ENCODE results near the gene PLEKHM3.
A peak's percentile ranks its signal among the peaks of the same experiment; 100 is the strongest.

PLEKHM3 gene

DNA sequence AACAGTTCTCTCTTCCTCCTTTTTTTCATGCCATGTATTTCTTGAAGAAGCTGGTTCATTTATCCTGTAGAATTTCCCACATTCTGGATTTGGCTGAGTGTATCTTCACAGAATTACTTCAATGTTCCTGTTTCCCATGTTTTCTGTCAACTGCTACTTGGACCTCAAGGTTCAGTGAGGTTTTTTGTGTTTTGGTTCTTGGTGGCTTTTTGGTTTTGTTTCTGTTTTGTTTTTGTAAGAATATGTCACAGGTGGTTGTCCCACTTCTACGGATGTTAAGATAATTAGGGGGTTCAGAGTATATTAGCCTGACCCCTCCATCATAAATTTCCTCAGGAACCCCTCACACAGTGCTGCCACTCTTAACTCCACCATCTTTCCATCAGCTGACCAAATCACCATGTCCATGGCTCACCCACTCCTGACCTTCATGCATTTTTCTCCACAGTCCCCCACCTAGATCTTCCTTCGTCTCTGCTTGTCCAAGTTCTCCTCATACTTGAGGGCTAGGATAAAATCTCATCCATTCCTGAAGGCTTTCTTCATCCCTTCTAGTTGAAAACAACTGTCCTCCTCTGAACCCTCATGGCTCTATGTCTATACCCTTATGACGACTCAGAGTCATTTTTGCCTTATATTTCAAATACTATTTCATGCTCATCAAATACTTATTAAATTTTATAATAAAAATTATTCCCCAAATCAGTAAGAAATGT is 40.4 kb downstream of the PLEKHM3 start:
- Histone ChIP-seq H3K36me3 (ENCODE audit: control insufficient read depth, insufficient read depth, low read length) (no peaks in the 10 kb centered on the region), H3K4me3 (replicated peaks; ENCODE audit: low read depth, low read length) (no peak overlapping the region), H3K27me3 (replicated peaks; ENCODE audit: control insufficient read depth, insufficient read depth, low read length) (no peaks in the 10 kb centered on the region)
- DNase-seq (ENCODE audit: extremely low read depth, insufficient read length): no peak
- TF ChIP-seq, protein P1, sequence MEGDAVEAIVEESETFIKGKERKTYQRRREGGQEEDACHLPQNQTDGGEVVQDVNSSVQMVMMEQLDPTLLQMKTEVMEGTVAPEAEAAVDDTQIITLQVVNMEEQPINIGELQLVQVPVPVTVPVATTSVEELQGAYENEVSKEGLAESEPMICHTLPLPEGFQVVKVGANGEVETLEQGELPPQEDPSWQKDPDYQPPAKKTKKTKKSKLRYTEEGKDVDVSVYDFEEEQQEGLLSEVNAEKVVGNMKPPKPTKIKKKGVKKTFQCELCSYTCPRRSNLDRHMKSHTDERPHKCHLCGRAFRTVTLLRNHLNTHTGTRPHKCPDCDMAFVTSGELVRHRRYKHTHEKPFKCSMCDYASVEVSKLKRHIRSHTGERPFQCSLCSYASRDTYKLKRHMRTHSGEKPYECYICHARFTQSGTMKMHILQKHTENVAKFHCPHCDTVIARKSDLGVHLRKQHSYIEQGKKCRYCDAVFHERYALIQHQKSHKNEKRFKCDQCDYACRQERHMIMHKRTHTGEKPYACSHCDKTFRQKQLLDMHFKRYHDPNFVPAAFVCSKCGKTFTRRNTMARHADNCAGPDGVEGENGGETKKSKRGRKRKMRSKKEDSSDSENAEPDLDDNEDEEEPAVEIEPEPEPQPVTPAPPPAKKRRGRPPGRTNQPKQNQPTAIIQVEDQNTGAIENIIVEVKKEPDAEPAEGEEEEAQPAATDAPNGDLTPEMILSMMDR (IDR thresholded peaks at IDR 0.05; ENCODE audit: insufficient read depth, low read length, poor library complexity, severe bottlenecking): no peak

DNA sequence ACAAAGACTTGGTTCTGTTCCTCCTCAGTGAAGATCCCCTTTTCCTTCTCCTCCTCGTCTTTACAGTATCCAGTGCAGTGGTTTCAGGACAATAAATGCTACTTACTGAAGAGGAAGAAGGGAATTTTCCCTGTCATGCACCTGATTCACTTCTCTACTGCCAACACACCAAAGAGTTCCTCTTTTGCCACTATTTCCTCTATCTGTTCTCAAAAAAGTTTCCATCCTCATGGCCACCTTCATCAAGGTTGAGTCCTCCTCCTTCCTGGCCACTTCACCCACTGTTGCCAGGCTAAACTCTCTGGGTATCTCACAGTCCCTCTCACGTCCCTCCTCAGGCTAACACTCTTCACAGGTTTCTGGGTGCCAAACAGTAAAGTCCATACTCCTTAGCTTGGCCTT is 41.7 kb downstream of the PLEKHM3 start:
- Histone ChIP-seq H3K4me3 (replicated peaks; ENCODE audit: low read depth, low read length) (no peak overlapping the region), H3K27me3 (replicated peaks; ENCODE audit: control insufficient read depth, insufficient read depth, low read length) (no peaks in the 10 kb centered on the region), H3K36me3 (ENCODE audit: control insufficient read depth, insufficient read depth, low read length) (no peaks in the 10 kb centered on the region)
- TF ChIP-seq, protein P1 (IDR thresholded peaks at IDR 0.05; ENCODE audit: insufficient read depth, low read length, poor library complexity, severe bottlenecking): no peak
- peak; percentile 24 for DNase-seq (ENCODE audit: extremely low read depth, insufficient read length)

DNA sequence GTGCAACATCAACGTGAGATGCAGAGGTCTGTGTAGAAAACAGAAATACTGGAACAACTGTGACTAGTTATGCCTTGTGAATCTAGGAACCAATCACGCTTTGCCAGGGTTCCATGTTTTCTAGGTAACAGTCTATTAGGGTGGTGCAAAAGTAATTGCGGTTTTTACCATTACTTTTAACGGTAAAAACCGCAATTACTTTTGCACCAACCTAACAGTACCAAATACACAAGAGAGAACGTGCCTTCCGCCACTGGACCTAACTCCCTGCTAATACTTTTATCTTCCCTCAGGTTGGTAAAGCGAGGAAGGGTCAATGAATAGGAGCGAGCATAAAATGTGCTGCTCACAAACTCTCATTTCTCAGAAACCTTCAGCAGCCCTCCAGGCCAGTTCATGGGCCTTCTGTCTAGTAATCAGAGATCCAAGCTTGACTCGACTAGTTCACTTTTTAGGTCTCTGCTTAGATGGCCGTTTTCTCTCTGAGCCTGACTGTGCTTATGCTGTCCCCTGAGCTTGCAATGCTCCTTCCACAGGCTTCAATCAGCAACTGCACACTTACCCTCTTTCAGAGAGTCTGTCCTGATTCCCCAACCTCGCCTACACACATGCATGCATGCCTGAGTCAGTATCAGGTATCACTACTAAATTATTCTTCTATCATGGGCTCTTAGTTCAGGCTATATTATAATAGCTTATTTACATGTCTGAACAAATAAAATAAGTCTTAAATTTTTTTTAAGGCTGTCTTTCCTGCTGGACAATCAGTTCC is 47.0 kb downstream of the PLEKHM3 start:
- no peak overlapping the region for H3K4me3 ChIP-seq (replicated peaks; ENCODE audit: low read depth, low read length)
- H3K27me3 ChIP-seq (replicated peaks; ENCODE audit: control insufficient read depth, insufficient read depth, low read length): no peaks in the 10 kb centered on the region
- TF ChIP-seq, protein P1 (IDR thresholded peaks at IDR 0.05; ENCODE audit: insufficient read depth, low read length, poor library complexity, severe bottlenecking): no peak
- no peak for DNase-seq (ENCODE audit: extremely low read depth, insufficient read length)
- H3K36me3 ChIP-seq (ENCODE audit: control insufficient read depth, insufficient read depth, low read length): no peaks in the 10 kb centered on the region; the same call in none of the 2 replicates

DNA sequence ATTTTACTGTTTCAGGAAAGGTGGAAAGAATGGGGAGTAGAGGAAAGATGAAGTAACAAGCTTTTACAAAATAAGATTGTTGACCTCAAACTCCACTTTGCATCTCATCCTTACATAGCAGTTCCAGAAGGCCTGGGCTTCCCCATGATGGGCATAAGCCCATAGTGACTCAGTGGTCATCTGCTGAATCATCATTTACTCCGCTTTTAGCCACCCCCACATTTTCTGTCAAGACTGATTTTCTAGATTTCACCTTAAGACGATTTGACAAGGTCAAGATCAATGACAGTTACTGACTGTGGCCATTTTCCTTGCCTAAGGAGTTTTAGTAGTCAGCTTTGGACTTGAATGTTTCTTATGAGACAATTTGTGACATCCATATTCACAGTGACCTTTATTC is 49.4 kb downstream of the PLEKHM3 start:
- TF ChIP-seq, protein P1 (IDR thresholded peaks at IDR 0.05; ENCODE audit: insufficient read depth, low read length, poor library complexity, severe bottlenecking): no peak
- Histone ChIP-seq H3K27me3 (replicated peaks; ENCODE audit: control insufficient read depth, insufficient read depth, low read length) (no peaks in the 10 kb centered on the region), H3K36me3 (ENCODE audit: control insufficient read depth, insufficient read depth, low read length) (no peaks in the 10 kb centered on the region; the same call in none of the 2 replicates), H3K4me3 (replicated peaks; ENCODE audit: low read depth, low read length) (no peak overlapping the region)
- DNase-seq (ENCODE audit: extremely low read depth, insufficient read length): no peak

DNA sequence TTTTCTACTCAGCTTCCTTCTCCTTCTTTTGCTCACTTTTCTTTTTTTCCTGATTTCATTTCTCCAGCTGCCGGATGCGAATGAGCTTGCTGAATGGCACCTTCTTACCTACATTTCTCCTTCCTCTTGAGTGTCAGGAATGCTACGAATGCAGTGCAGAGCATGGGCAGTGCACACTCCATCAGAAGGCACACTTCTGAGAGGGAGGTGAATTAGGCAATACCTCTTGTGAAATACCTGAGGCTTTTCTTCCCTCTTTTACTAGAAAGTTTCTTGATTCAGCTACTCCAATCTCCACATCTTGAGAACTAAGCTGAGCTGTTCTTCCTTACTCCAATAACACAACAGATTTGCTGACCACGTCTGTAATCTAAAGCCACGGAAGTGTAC is 51.1 kb downstream of the PLEKHM3 start:
- no peak for DNase-seq (ENCODE audit: extremely low read depth, insufficient read length)
- Histone ChIP-seq H3K4me3 (replicated peaks; ENCODE audit: low read depth, low read length) (no peak overlapping the region), H3K36me3 (ENCODE audit: control insufficient read depth, insufficient read depth, low read length) (no peaks in the 10 kb centered on the region; the same call in none of the 2 replicates), H3K27me3 (replicated peaks; ENCODE audit: control insufficient read depth, insufficient read depth, low read length) (no peaks in the 10 kb centered on the region)
- TF ChIP-seq, protein P1 (IDR thresholded peaks at IDR 0.05; ENCODE audit: insufficient read depth, low read length, poor library complexity, severe bottlenecking): no peak

Data from GM06990 (cell line).